Thyroid gland (tissue), 4 donors: ENCODE measurements around the gene GJC2. TPM values are rescaled to one million over a fixed set of nuclear protein-coding genes. Genes with fewer than 3 reads are reported as not detected.

Source experiments
- DNase-seq, 2 donors: peaks; one replicate each; pipeline ENCODE4 v3.0.0-alpha.2; 2019
- H3K27ac ChIP-seq, 3 donors: fragments of 200-600 bp; sonication (generic); 1 replicate in 2 of 3; 2 replicates in 1 of 3; pipeline ENCODE4 v1.5.1; 2016 to 2019; ENCODE audit warnings: mild to moderate bottlenecking in 1 of 3, moderate library complexity in 1 of 3
- H3K27me3 ChIP-seq: fragments of 200-600 bp; sonication (generic); one replicate; pipeline ENCODE4 v1.5.1; 2019
- H3K36me3 ChIP-seq, 2 donors: fragments of 200-600 bp; sonication (generic); one replicate each; pipeline ENCODE4 v1.5.1; 2016 to 2019
- H3K4me1 ChIP-seq, 2 donors: fragments of 200-600 bp; sonication (generic); one replicate each; pipeline ENCODE4 v1.5.1; 2017 to 2019
- H3K4me3 ChIP-seq, 3 donors: fragments of 200-600 bp; sonication (generic); replicated peaks in 1 of 3; 1 replicate in 2 of 3; 2 replicates in 1 of 3; pipeline ENCODE4 v1.5.1; 2016; ENCODE audit warnings: mild to moderate bottlenecking in 1 of 3
- H3K9me3 ChIP-seq: fragments of 200-600 bp; sonication (generic); one replicate; pipeline ENCODE4 v1.5.1; 2017
- CTCF ChIP-seq, 6 experiments: fragments of 200-600 bp in 3 of 6; fragments of 450-650 bp in 3 of 6; sonication (generic) in 3 of 6; IDR thresholded peaks; one replicate each; pipeline ENCODE4 v1.5.1; 2016 to 2019; ENCODE audit warnings: antibody characterized with exemption in 6 of 6, mild to moderate bottlenecking in 2 of 6, inconsistent platforms in 1 of 6, moderate library complexity in 1 of 6
- POLR2A ChIP-seq, 2 donors: fragments of 450-650 bp; IDR thresholded peaks; one replicate each; pipeline ENCODE4 v1.6.1; 2017; ENCODE audit warnings: antibody characterized with exemption in 2 of 2, mild to moderate bottlenecking in 2 of 2, moderate library complexity in 1 of 2
- WGBS, 2 donors: methylation state at CpG; one replicate each; pipeline ENCODE4 v1.1.5; 2017; 5-methylcytosine and 5-hydroxymethylcytosine counted together
- intact Hi-C: fragments of 100-400 bp; cut with DNase I; formaldehyde crosslinking; loops from one replicate; pipeline ENCODE4 v1.15.1; 2023
- total RNA-seq, 4 donors: library from RNA; depleted of rRNA; stranded (reverse); fragments of >200 nt; gene quantifications; one replicate each; pipeline ENCODE4 v1.2.3, GENCODE V29; 2016

The GJC2 gene
- total RNA-seq, 4 donors from 2014 or later: 2.1 to 14.0 (median 3.8) TPM

GRCh38 chr1:228156941-228157728 lies 7.4 kb downstream of the GJC2 start:
- TF ChIP-seq POLR2A (IDR thresholded peaks at IDR 0.05) (no peak), CTCF (IDR thresholded peaks at IDR 0.05) (no peak)
- Histone ChIP-seq H3K27me3 (no peaks in the 10 kb centered on the region), H3K9me3 (no peaks in the 10 kb centered on the region), H3K4me3 (no peak overlapping the region), H3K4me1 (peaks cover 0 to 9% of the 10 kb centered on the region in 2 donors), H3K27ac (no peak overlapping the region), H3K36me3 (no peaks in the 10 kb centered on the region)
- WGBS, 2 donors: 75 to 87% methylated on average over 11 to 20 of the region's 24 CpGs
- no peak for DNase-seq
- intact Hi-C loops: no loop called here

GRCh38 chr1:228157729-228158126 lies 8.0 kb downstream of the GJC2 start:
- intact Hi-C loops: no loop called here
- Histone ChIP-seq H3K27me3 (no peaks in the 10 kb centered on the region), H3K27ac (no peak overlapping the region), H3K36me3 (no peaks in the 10 kb centered on the region), H3K4me1 (peaks cover 0 to 13% of the 10 kb centered on the region in 2 donors), H3K4me3 (no peak overlapping the region), H3K9me3 (no peaks in the 10 kb centered on the region)
- no peak for DNase-seq
- TF ChIP-seq CTCF (IDR thresholded peaks at IDR 0.05) (no peak), POLR2A (IDR thresholded peaks at IDR 0.05) (no peak)
- WGBS, 2 donors: 45 to 60% methylated on average over 15 to 38 of the region's 43 CpGs

GRCh38 chr1:228158151-228159007 lies 8.6 kb downstream of the GJC2 start:
- TF ChIP-seq CTCF (IDR thresholded peaks at IDR 0.05): no peak
- TF ChIP-seq POLR2A (IDR thresholded peaks at IDR 0.05): no peak
- WGBS, 2 donors: 29 to 42% methylated on average over 28 to 34 of the region's 98 CpGs
- Histone ChIP-seq H3K27me3 (no peaks in the 10 kb centered on the region), H3K27ac (no peak overlapping the region), H3K4me3 (no peak overlapping the region), H3K36me3 (no peaks in the 10 kb centered on the region), H3K9me3 (no peaks in the 10 kb centered on the region), H3K4me1 (peaks cover 0 to 14% of the 10 kb centered on the region in 2 donors)
- intact Hi-C loops: no loop called here
- no peak for DNase-seq

- DNase-seq: no peak
- intact Hi-C loops: no loop called here
- Histone ChIP-seq H3K9me3 (no peaks in the 10 kb centered on the region), H3K4me3 (no peak overlapping the region), H3K27me3 (no peaks in the 10 kb centered on the region), H3K4me1 (peaks cover 0 to 14% of the 10 kb centered on the region in 2 donors), H3K27ac (no peak overlapping the region), H3K36me3 (no peaks in the 10 kb centered on the region)
- 67 to 93% methylated on average over 4 to 8 of the region's 14 CpGs for WGBS, 2 donors
- TF ChIP-seq POLR2A (IDR thresholded peaks at IDR 0.05) (no peak), CTCF (IDR thresholded peaks at IDR 0.05) (no peak)
Measured at GRCh38 chr1:228159008-228159665, 9.4 kb downstream of the GJC2 start.
